RWPE2 (cell line): ENCODE measurements around the gene SDK2.
"Not testable (repeated sequence)": the region's sequence is repeated elsewhere in the genome, so short reads cannot be mapped to it uniquely, and the experiment has no call there.

ENCODE experiments used
- ATAC-seq: fragments of 200-7000 bp; cut with Tn5 transposase; 3 replicates; pipeline ENCODE4 v1.9.1; 2021; ENCODE audit warnings: low read depth
- DNase-seq: peaks from one replicate; pipeline ENCODE4 v3.0.0-alpha.2; 2020; ENCODE audit warnings: low spot score
- H3K27ac ChIP-seq: fragments of 450-650 bp; 2 replicates; pipeline ENCODE4 v1.5.1; 2017; ENCODE audit warnings: mild to moderate bottlenecking; ENCODE audit not compliant: poor library complexity, severe bottlenecking
- H3K27me3 ChIP-seq: fragments of 250-450 bp; sonication (Bioruptor Pico); 2 replicates; pipeline ENCODE4 v1.5.1; 2021; ENCODE audit warnings: mild to moderate bottlenecking, moderate library complexity; ENCODE audit not compliant: insufficient read depth, poor library complexity, severe bottlenecking
- H3K36me3 ChIP-seq: fragments of 250-450 bp; sonication (Bioruptor Pico); 2 replicates; pipeline ENCODE4 v1.5.1; 2020; ENCODE audit warnings: low read depth, mild to moderate bottlenecking, moderate library complexity
- H3K4me1 ChIP-seq: fragments of 250-450 bp; sonication (Bioruptor Pico); 2 replicates; pipeline ENCODE4 v1.5.1; 2021; ENCODE audit warnings: mild to moderate bottlenecking, moderate library complexity; ENCODE audit not compliant: insufficient read depth, poor library complexity, severe bottlenecking
- H3K4me3 ChIP-seq: fragments of 250-450 bp; sonication (Bioruptor Pico); 2 replicates; pipeline ENCODE4 v1.5.1; 2021; ENCODE audit warnings: mild to moderate bottlenecking, moderate library complexity; ENCODE audit not compliant: severe bottlenecking
- H3K9me3 ChIP-seq: fragments of 250-450 bp; sonication (Bioruptor Pico); 2 replicates; pipeline ENCODE4 v1.5.1; 2021; ENCODE audit warnings: mild to moderate bottlenecking, moderate library complexity; ENCODE audit not compliant: severe bottlenecking
- TF ChIP-seq, protein P1 (sequence below): fragments of 450-650 bp; IDR thresholded peaks from one replicate; pipeline ENCODE4 v1.5.1; 2017; ENCODE audit warnings: mild to moderate bottlenecking, moderate library complexity; ENCODE audit not compliant: poor library complexity, severe bottlenecking

The SDK2 gene

DNA sequence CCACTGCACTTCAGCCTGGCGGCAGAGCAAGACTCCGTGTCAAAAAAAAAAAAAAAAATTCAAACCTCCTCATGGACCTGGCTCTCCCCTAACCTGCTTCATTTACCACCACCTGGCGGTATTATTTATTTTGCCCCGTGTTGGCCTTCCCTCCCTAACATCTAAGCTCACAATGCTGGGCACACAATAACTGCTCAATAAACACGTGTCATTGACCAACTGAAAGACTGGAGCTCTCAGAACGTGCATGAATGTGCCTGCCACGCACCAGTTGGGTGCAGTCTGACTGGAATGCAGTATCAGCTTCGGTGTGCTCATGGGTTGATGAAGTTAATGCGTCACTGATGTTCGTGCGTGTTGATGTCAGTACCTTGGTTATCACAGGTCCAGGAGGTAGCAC, 268.1 kb downstream of the SDK2 start:
- ATAC-seq (no peak), DNase-seq (no peak)
- H3K4me3 ChIP-seq = no peak overlapping the region
- TF ChIP-seq, protein P1, sequence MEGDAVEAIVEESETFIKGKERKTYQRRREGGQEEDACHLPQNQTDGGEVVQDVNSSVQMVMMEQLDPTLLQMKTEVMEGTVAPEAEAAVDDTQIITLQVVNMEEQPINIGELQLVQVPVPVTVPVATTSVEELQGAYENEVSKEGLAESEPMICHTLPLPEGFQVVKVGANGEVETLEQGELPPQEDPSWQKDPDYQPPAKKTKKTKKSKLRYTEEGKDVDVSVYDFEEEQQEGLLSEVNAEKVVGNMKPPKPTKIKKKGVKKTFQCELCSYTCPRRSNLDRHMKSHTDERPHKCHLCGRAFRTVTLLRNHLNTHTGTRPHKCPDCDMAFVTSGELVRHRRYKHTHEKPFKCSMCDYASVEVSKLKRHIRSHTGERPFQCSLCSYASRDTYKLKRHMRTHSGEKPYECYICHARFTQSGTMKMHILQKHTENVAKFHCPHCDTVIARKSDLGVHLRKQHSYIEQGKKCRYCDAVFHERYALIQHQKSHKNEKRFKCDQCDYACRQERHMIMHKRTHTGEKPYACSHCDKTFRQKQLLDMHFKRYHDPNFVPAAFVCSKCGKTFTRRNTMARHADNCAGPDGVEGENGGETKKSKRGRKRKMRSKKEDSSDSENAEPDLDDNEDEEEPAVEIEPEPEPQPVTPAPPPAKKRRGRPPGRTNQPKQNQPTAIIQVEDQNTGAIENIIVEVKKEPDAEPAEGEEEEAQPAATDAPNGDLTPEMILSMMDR = no peak
- H3K27me3 ChIP-seq = no peaks in the 10 kb centered on the region
- no peaks in the 10 kb centered on the region for H3K4me1 ChIP-seq
- H3K27ac ChIP-seq = no peak overlapping the region
- H3K9me3 ChIP-seq = no peaks in the 10 kb centered on the region
- H3K36me3 ChIP-seq = no peaks in the 10 kb centered on the region

DNA sequence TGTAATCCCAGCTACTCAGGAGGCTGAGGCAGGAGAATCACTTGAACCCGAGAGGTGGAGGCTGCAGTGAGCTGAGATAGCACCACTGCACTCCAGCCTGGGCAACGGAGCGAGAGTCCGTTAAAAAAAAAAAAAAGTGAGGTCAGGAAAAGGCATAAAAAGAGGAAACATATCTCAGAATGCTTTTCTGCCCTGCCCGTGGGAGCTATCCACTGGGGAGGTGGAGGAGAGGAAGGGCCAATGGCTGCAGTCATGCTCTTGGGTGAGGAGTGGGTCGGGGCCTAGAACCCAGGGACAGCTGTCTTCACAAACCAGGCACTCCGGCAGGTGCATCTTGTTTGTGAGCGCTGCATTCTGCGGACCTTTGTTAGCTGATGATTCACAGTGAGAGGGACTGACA, 272.4 kb downstream of the SDK2 start:
- TF ChIP-seq, protein P1 = no peak
- Histone ChIP-seq H3K9me3 (no peaks in the 10 kb centered on the region), H3K27me3 (no peaks in the 10 kb centered on the region), H3K36me3 (no peaks in the 10 kb centered on the region), H3K4me1 (no peaks in the 10 kb centered on the region), H3K4me3 (no peak overlapping the region), H3K27ac (no peak overlapping the region)
- no peak for DNase-seq
- no peak for ATAC-seq

DNA sequence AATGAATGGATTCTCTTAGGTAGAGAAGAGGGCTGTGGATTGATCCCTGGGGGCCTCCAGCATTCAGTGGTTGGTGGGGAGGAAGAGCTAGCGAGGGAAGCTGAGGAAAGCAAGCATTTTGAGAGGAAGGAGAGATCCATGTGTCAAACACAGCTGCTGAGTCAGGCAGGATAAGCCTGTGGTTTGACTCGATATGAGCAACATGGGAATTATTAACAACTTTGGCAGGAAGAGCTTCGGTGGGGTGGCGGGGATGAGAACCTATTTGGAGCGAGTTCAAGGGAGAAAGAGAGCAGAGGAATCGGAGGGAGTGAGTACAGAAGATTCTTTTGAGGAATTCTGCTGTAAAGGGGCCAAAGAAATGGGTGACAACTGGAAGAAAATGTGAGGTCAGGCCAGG, 273.0 kb downstream of the SDK2 start:
- TF ChIP-seq, protein P1 = no peak
- DNase-seq = no peak
- no peaks in the 10 kb centered on the region for H3K9me3 ChIP-seq

DNA sequence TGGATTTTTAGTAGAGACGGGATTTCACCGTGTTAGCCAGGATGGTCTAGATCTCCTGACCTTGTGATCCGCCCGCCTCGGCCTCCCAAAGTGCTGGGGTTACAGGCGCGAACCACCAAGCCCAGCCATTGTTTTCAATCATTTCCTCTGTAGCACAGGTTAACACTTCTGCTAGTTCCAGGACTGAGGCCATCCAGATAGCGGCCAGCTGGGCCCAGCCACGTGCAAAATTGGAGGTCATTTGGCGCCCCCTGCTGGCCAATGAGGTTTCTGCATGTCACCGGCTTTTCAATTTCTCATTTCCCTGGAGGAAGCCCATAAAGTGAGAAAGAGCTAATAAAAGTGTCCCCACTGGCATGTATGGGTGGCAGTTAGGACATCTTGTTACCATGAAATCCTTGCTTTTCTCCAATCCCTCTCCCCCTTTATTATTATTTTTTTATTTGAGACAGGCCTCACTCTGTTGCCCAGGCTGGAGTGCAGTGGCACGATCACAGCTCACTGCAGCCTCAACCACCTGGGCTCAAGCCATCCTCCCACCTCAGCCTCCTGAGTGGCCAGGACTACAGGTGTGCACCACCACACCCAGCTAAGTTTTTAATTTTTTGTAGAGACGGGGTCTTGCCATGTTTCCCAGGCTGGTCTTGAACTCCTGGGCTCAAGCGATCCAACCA, 274.3 kb downstream of the SDK2 start:
- DNase-seq, H3K4me3 ChIP-seq, H3K36me3 ChIP-seq, H3K9me3 ChIP-seq, H3K27ac ChIP-seq, H3K4me1 ChIP-seq, H3K27me3 ChIP-seq: not testable (repeated sequence)
- peak; percentile 77 for ATAC-seq
- TF ChIP-seq, protein P1 = peak; percentile 84

More for the DNA sequence above, 273.0 kb downstream of the SDK2 start:
- H3K27ac ChIP-seq = no peak overlapping the region
- no peak overlapping the region for H3K4me3 ChIP-seq
- no peaks in the 10 kb centered on the region for H3K4me1 ChIP-seq
- H3K36me3 ChIP-seq = no peaks in the 10 kb centered on the region
- H3K27me3 ChIP-seq = no peaks in the 10 kb centered on the region
- ATAC-seq = peak; percentile 65; the same call in 2 of the 3 replicates

DNA sequence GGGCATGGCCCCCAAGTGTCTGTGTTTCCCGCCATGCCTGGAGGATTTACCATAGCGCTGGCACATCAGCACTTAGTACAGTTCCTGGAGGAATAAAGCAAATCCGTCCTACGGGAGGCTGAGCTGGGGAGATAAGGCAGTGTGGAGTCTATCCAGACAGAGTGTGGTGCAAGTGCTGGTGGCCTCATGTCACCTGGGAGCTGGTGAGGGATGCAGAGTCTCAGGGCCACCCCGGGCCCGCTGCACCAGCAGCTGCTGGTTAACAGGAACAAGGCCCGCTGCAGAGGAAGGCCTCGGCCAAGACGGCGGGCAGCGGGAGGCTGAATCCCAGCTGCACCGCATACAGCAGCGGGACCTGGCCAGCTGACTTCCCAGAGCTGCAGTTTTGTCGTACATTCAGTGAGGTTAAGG, 275.1 kb downstream of the SDK2 start:
- TF ChIP-seq, protein P1 = no peak
- Histone ChIP-seq H3K4me3 (no peak overlapping the region), H3K36me3 (no peaks in the 10 kb centered on the region), H3K27ac (no peak overlapping the region), H3K9me3 (no peaks in the 10 kb centered on the region), H3K27me3 (no peaks in the 10 kb centered on the region), H3K4me1 (no peaks in the 10 kb centered on the region)
- ATAC-seq (no peak), DNase-seq (no peak)
